Glomerular visceral epithelial cell (primary cell): ENCODE results near the gene ZNF136.

Experiments used
- DNase-seq: peaks from one replicate; pipeline ENCODE4 v3.0.0-alpha.2; 2016; ENCODE audit errors: extremely low spot score

ZNF136 gene

GRCh38 chr19:12162882-12163806 is at the start of gene ZNF136:
ZNF136 (plus strand) TSS chr19:12163096; CDS start chr19:12163204, 108 bp downstream.
- peak; percentile 89 for DNase-seq

- no peak for DNase-seq
Observed at GRCh38 chr19:12113121-12113520, 49.8 kb upstream of the ZNF136 start.

- DNase-seq = no peak
Observed at GRCh38 chr19:12117201-12117970, 45.5 kb upstream of the ZNF136 start.

- DNase-seq = no peak
Observed at GRCh38 chr19:12126707-12127106, 36.2 kb upstream of the ZNF136 start.

- DNase-seq = no peak
Observed at GRCh38 chr19:12133069-12133468, 29.8 kb upstream of the ZNF136 start.

GRCh38 chr19:12137221-12137940 is 25.5 kb upstream of the ZNF136 start:
- no peak for DNase-seq

GRCh38 chr19:12139269-12139668 is 23.6 kb upstream of the ZNF136 start:
- DNase-seq = no peak

- peak; percentile 92 for DNase-seq
Observed at GRCh38 chr19:12139885-12140544, 22.9 kb upstream of the ZNF136 start, which contains the start of gene ZNF20. ZNF20 (minus strand) TSS chr19:12140350; CDS start chr19:12140182, 168 bp downstream.

- peak; percentile 80 for DNase-seq
Observed at GRCh38 chr19:12140545-12141404, 22.1 kb upstream of the ZNF136 start.

- DNase-seq = no peak
Observed at GRCh38 chr19:12141405-12141736, 21.5 kb upstream of the ZNF136 start.

GRCh38 chr19:12145348-12145747 is 17.5 kb upstream of the ZNF136 start:
- no peak for DNase-seq

- no peak for DNase-seq
Observed at GRCh38 chr19:12155324-12155860, 7.5 kb upstream of the ZNF136 start.

- peak; percentile 86 for DNase-seq
Observed at GRCh38 chr19:12156223-12157058, 6.5 kb upstream of the ZNF136 start, which contains the start of gene ZNF625. ZNF625 (minus strand) TSS chr19:12156734; CDS start chr19:12156558, 176 bp downstream.

- no peak for DNase-seq
Observed at GRCh38 chr19:12159773-12160414, 3.0 kb upstream of the ZNF136 start.

GRCh38 chr19:12162513-12162881 is 399 bp upstream of the ZNF136 start:
- no peak for DNase-seq

- DNase-seq = peak; percentile 17
Observed at GRCh38 chr19:12163826-12164225, 930 bp downstream of the ZNF136 start.

GRCh38 chr19:12166626-12167025 is 3.7 kb downstream of the ZNF136 start:
- no peak for DNase-seq

GRCh38 chr19:12180377-12180776 is 17.5 kb downstream of the ZNF136 start:
- no peak for DNase-seq

GRCh38 chr19:12187625-12188024 is 24.7 kb downstream of the ZNF136 start:
- no peak for DNase-seq
